Measurements from ENCODE around the gene SLC22A4. TPM values are rescaled to one million over a fixed set of nuclear protein-coding genes. Genes with fewer than 3 reads are reported as not detected.

SLC22A4 gene
- total RNA-seq, 1 experiment from 2014 or later = 0.72 TPM

- no peaks in the 10 kb centered on the region for H3K79me1 ChIP-seq (ENCODE audit: insufficient read depth, low read depth, low read length, poor library complexity, severe bottlenecking)
- Mint-ChIP-seq H3K4me3 (no peak overlapping the region), H3K27me3 (ENCODE audit: low read depth) (no peaks in the 10 kb centered on the region), H3K27ac (no peak overlapping the region), H3K4me1 (peaks cover 17 to 27% of the 10 kb centered on the region in 2 experiments), H3K9me3 (no peaks in the 10 kb centered on the region), H3K36me3 (ENCODE audit: insufficient read depth in 1 of 3, low read depth in 3 of 3) (peaks cover 0 to 3% (median 0%) of the 10 kb centered on the region in 3 experiments; a peak in 1 of 7 replicates)
- no peak for DNase-seq
- no peaks in the 10 kb centered on the region for H4K20me1 ChIP-seq (ENCODE audit: control insufficient read depth, insufficient read depth, insufficient read length)
- no peak overlapping the region for H2BK20ac ChIP-seq (ENCODE audit: low read depth, low read length, poor library complexity, severe bottlenecking)
- no peak overlapping the region for H2BK5ac ChIP-seq (ENCODE audit: insufficient read length, low read length)
- TF ChIP-seq CTCF (conservative IDR thresholded peaks at IDR 0.05) = no peak
- H3K4me2 ChIP-seq (ENCODE audit: insufficient read depth, insufficient read length, low read length) = no peak overlapping the region
- H3T11ph ChIP-seq (ENCODE audit: low read length) = no peak overlapping the region
- H3K14ac ChIP-seq (ENCODE audit: insufficient read depth, low read length) = no peak overlapping the region
- no peak overlapping the region for H3K9ac ChIP-seq (ENCODE audit: extremely low read depth, insufficient read length, low read length)
- no peak overlapping the region for H2BK12ac ChIP-seq (ENCODE audit: insufficient read length, low read depth, low read length)
- peaks cover 2% of the 10 kb centered on the region for H3K23me2 ChIP-seq (ENCODE audit: insufficient read length, low read depth, low read length, poor library complexity, severe bottlenecking)
- H3K79me2 ChIP-seq (ENCODE audit: insufficient read depth, low read length) = no peaks in the 10 kb centered on the region
- no peaks in the 10 kb centered on the region for H3K9me3 ChIP-seq (ENCODE audit: control insufficient read depth, low read depth, low read length)
- H4K91ac ChIP-seq (ENCODE audit: insufficient read length, low read depth, low read length) = no peak overlapping the region
- no peak overlapping the region for H2BK120ac ChIP-seq (ENCODE audit: low read depth, low read length, poor library complexity, severe bottlenecking)
- H2AFZ ChIP-seq (ENCODE audit: low read length) = no peak overlapping the region
- no peak overlapping the region for H2BK15ac ChIP-seq (ENCODE audit: low read depth, low read length)
- H3K27ac ChIP-seq (ENCODE audit: insufficient read length, low read depth, low read length) = no peak overlapping the region
- H3K4ac ChIP-seq (ENCODE audit: low read depth, low read length) = no peak overlapping the region
- H2AK5ac ChIP-seq (ENCODE audit: insufficient read length, low read length) = no peak overlapping the region
- no peaks in the 10 kb centered on the region for H3K27me3 ChIP-seq (ENCODE audit: insufficient read depth, low read length)
- H3K4me1 ChIP-seq (ENCODE audit: insufficient read depth, low read length) = 0 out of 2 replicates have a peak, but pooled peaks cover 5% of the 10 kb centered on the region
- WGBS (ENCODE audit: extremely low coverage, insufficient read length, low lambda C conversion rate) = no CpG with 5 or more reads among the region's 2 CpGs
- no peak overlapping the region for H3K18ac ChIP-seq (ENCODE audit: insufficient read length, low read depth, low read length)
- no peak overlapping the region for H4K5ac ChIP-seq (ENCODE audit: insufficient read length, low read depth, low read length)
- no peak overlapping the region for H3K23ac ChIP-seq (ENCODE audit: insufficient read length, low read depth, low read length)
- H4K8ac ChIP-seq (replicated peaks; ENCODE audit: insufficient read length, low read depth, low read length) = no peak overlapping the region
- H3K56ac ChIP-seq (ENCODE audit: insufficient read length, low read depth, low read length) = no peak overlapping the region
Measured at GRCh38 chr5:132273631-132274030, 20.6 kb upstream of the SLC22A4 start.

Measured in H9 (cell line).